ENCODE results near the gene SUPT20H. TPM values are rescaled to one million over a fixed set of nuclear protein-coding genes. Genes with fewer than 3 reads are reported as not detected.

Gene SUPT20H
- polyA plus RNA-seq, 12 donors, result 46.6 to 86.8 (median 67.3) TPM; not detected in 1

GRCh38 chr13:37009692-37010091, 49.8 kb downstream of the SUPT20H start:
- DNase-seq, result no peak

GRCh38 chr13:37001921-37002250, 57.6 kb downstream of the SUPT20H start:
- DNase-seq, result no peak

GRCh38 chr13:36999054-36999714, 60.3 kb downstream of the SUPT20H start, which contains the start of gene ALG5:
Gene ALG5 (minus strand): TSS chr13:36999340. CDS start chr13:36999300, 40 bp downstream.
- peak; percentile 92 for DNase-seq

- DNase-seq, result peak; percentile 38
Observed at GRCh38 chr13:36998624-36999041, 60.9 kb downstream of the SUPT20H start.

- DNase-seq, result no peak
Observed at GRCh38 chr13:36997716-36998427, 61.6 kb downstream of the SUPT20H start.

- no peak for DNase-seq
Observed at GRCh38 chr13:36992362-36992761, 67.1 kb downstream of the SUPT20H start.

- no peak for DNase-seq
Observed at GRCh38 chr13:36986462-36987240, 72.8 kb downstream of the SUPT20H start.

- DNase-seq, result peak; percentile 51
Observed at GRCh38 chr13:36981156-36981743, 78.2 kb downstream of the SUPT20H start.

- no peak for DNase-seq
Observed at GRCh38 chr13:36979361-36980050, 80.0 kb downstream of the SUPT20H start.

- DNase-seq, result no peak
Observed at GRCh38 chr13:36975172-36975571, 84.3 kb downstream of the SUPT20H start.

- DNase-seq, result no peak
Observed at GRCh38 chr13:36973621-36974295, 85.7 kb downstream of the SUPT20H start.

- no peak for DNase-seq
Observed at GRCh38 chr13:36973009-36973408, 86.5 kb downstream of the SUPT20H start.

GRCh38 chr13:36966404-36966803, 93.1 kb downstream of the SUPT20H start:
- no peak for DNase-seq

- DNase-seq, result no peak
Observed at GRCh38 chr13:36965767-36966166, 93.7 kb downstream of the SUPT20H start.

GRCh38 chr13:36959456-36960116, 99.9 kb downstream of the SUPT20H start:
- DNase-seq, result peak; percentile 83

Other genes with a start within 250 kb of the SUPT20H start
- 10 to 100 TPM in 7 of 12 donors, 1 to 10 TPM in 3, not detected in 2; 7.3 to 16.0 (median 12.1) TPM for gene RFXAP, start 240.5 kb downstream of the SUPT20H start, polyA plus RNA-seq (ENCODE audit: insufficient read length in 12 of 12)
- gene SMAD9, start 139.4 kb downstream of the SUPT20H start, polyA plus RNA-seq (ENCODE audit: insufficient read length in 12 of 12), result 10 to 100 TPM in 11 of 12 donors, not detected in 1; 12.9 to 21.0 (median 18.5) TPM
- gene ALG5, start 60.3 kb downstream of the SUPT20H start, polyA plus RNA-seq (ENCODE audit: insufficient read length in 12 of 12), result 10 to 100 TPM in 11 of 12 donors, not detected in 1; 18.7 to 26.6 (median 22.7) TPM
- gene EXOSC8, start 58.9 kb downstream of the SUPT20H start, polyA plus RNA-seq (ENCODE audit: insufficient read length in 12 of 12), result 10 to 100 TPM in 11 of 12 donors, not detected in 1; 33.1 to 62.4 (median 46.9) TPM
- under 1 TPM in 9 of 12 donors, not detected in 3; 0.08 to 0.18 (median 0.12) TPM for gene CSNK1A1L, start 46.0 kb upstream of the SUPT20H start, polyA plus RNA-seq (ENCODE audit: insufficient read length in 12 of 12)